CD4-positive, CD25-positive, alpha-beta regulatory T cell (primary cell): Measurements from ENCODE around the gene GUCY1A2. TPM values are rescaled to one million over a fixed set of nuclear protein-coding genes. Genes with fewer than 3 reads are reported as not detected.

Experiments
- ATAC-seq, 2 donors: fragments of 150-1000 bp; cut with Tn5 transposase; one replicate each; pipeline ENCODE4 v1.10.0; 2021; ENCODE audit warnings: low read depth in 2 of 2, moderate number of reproducible peaks in 2 of 2, moderate library complexity in 1 of 2
- DNase-seq, 3 donors: peaks; one replicate each; pipeline versions ENCODE4 v3.0.0 to v3.0.0-alpha.2; 2012 to 2022; ENCODE audit warnings: mixed read lengths in 1 of 3
- H3K27ac ChIP-seq: one replicate; pipeline ENCODE4 v1.7.0; 2013; ENCODE audit warnings: mild to moderate bottlenecking, low read length; ENCODE audit not compliant: insufficient read depth, poor library complexity, severe bottlenecking
- H3K27me3 ChIP-seq: one replicate; pipeline ENCODE4 v1.7.0; 2013; ENCODE audit warnings: low read length; ENCODE audit not compliant: control insufficient read depth, insufficient read depth
- H3K36me3 ChIP-seq: one replicate; pipeline ENCODE4 v1.7.0; 2013; ENCODE audit warnings: mild to moderate bottlenecking, low read length, moderate library complexity; ENCODE audit not compliant: control insufficient read depth, insufficient read depth
- H3K4me1 ChIP-seq: 2 replicates; pipeline ENCODE4 v1.7.0; 2013; ENCODE audit warnings: mild to moderate bottlenecking, low read length; ENCODE audit not compliant: insufficient read depth, control insufficient read depth, poor library complexity, severe bottlenecking
- H3K4me3 ChIP-seq: one replicate; pipeline ENCODE4 v1.7.0; 2013; ENCODE audit warnings: low read depth, mild to moderate bottlenecking, low read length, moderate library complexity
- H3K9me3 ChIP-seq, 2 experiments: 1 replicate in 1 of 2; 2 replicates in 1 of 2; pipeline ENCODE4 v1.7.0; 2013; ENCODE audit warnings: low read length in 2 of 2, mild to moderate bottlenecking in 1 of 2, moderate library complexity in 1 of 2; ENCODE audit not compliant: control insufficient read depth in 2 of 2
- H3K27ac Mint-ChIP-seq, 3 donors: one replicate each; pipeline ENCODE4 v1.8.0; 2020 to 2022; ENCODE audit warnings: mild to moderate bottlenecking in 3 of 3, mixed read lengths in 3 of 3, moderate library complexity in 2 of 3
- H3K27me3 Mint-ChIP-seq: one replicate; pipeline ENCODE4 v1.8.0; 2022; ENCODE audit warnings: mild to moderate bottlenecking, mixed read lengths
- H3K36me3 Mint-ChIP-seq: one replicate; pipeline ENCODE4 v1.8.0; 2020; ENCODE audit warnings: mixed read lengths
- H3K4me1 Mint-ChIP-seq, 4 donors: one replicate each; pipeline ENCODE4 v1.8.0; 2020 to 2022; ENCODE audit warnings: mixed read lengths in 4 of 4, mild to moderate bottlenecking in 1 of 4
- H3K4me3 Mint-ChIP-seq, 4 donors: one replicate each; pipeline ENCODE4 v1.8.0; 2020 to 2022; ENCODE audit warnings: mild to moderate bottlenecking in 4 of 4, mixed read lengths in 4 of 4, moderate library complexity in 3 of 4
- H3K9me3 Mint-ChIP-seq, 7 donors: one replicate each; pipeline ENCODE4 v1.8.0; 2020 to 2022; ENCODE audit warnings: mixed read lengths in 7 of 7, mild to moderate bottlenecking in 3 of 7, moderate library complexity in 2 of 7
- polyA plus RNA-seq, 4 donors: library from polyadenylated mRNA; unstranded; fragments of 300-500 nt; fragmentation: Illumina TruSeq; gene quantifications; one replicate each; pipeline ENCODE4 v1.2.3, GENCODE V29; 2021
- total RNA-seq: library from RNA; stranded (reverse); gene quantifications from one replicate; pipeline ENCODE4 v1.2.3, GENCODE V29; 2022

GUCY1A2 gene
- total and polyA plus RNA-seq, 5 donors from 2014 or later, result not detected

- DNase-seq, result no peak
- H3K4me1 ChIP-seq, result no peaks in the 10 kb centered on the region
- H3K9me3 ChIP-seq, result no peaks in the 10 kb centered on the region
- Mint-ChIP-seq H3K4me1 (no peaks in the 10 kb centered on the region), H3K27ac (no peak overlapping the region), H3K27me3 (no peaks in the 10 kb centered on the region), H3K9me3 (peaks cover 0 to 2% (median 0%) of the 10 kb centered on the region in 7 donors), H3K36me3 (no peaks in the 10 kb centered on the region), H3K4me3 (no peak overlapping the region)
- H3K27me3 ChIP-seq, result no peaks in the 10 kb centered on the region
- no peak for ATAC-seq
- no peaks in the 10 kb centered on the region for H3K36me3 ChIP-seq
- no peak overlapping the region for H3K4me3 ChIP-seq
- H3K27ac ChIP-seq, result no peak overlapping the region
Observed at GRCh38 chr11:106681435-106681834, 336.8 kb downstream of the GUCY1A2 start.

- Histone ChIP-seq H3K9me3 (no peaks in the 10 kb centered on the region), H3K27ac (no peak overlapping the region), H3K27me3 (no peaks in the 10 kb centered on the region), H3K36me3 (no peaks in the 10 kb centered on the region), H3K4me1 (no peaks in the 10 kb centered on the region), H3K4me3 (no peak overlapping the region)
- H3K9me3 Mint-ChIP-seq, result peaks cover 0 to 2% (median 0%) of the 10 kb centered on the region in 7 donors
- DNase-seq (no peak), ATAC-seq (no peak)
- no peaks in the 10 kb centered on the region for H3K27me3 Mint-ChIP-seq
- no peak overlapping the region for H3K4me3 Mint-ChIP-seq
- H3K27ac Mint-ChIP-seq, result no peak overlapping the region
- H3K4me1 Mint-ChIP-seq, result no peaks in the 10 kb centered on the region
- H3K36me3 Mint-ChIP-seq, result no peaks in the 10 kb centered on the region
Observed at GRCh38 chr11:106679581-106679980, 338.7 kb downstream of the GUCY1A2 start.

GRCh38 chr11:106679181-106679580 lies 339.1 kb downstream of the GUCY1A2 start:
- DNase-seq, result no peak
- Histone ChIP-seq H3K9me3 (no peaks in the 10 kb centered on the region), H3K27me3 (no peaks in the 10 kb centered on the region), H3K27ac (no peak overlapping the region), H3K4me1 (no peaks in the 10 kb centered on the region), H3K36me3 (no peaks in the 10 kb centered on the region), H3K4me3 (no peak overlapping the region)
- no peak overlapping the region for H3K4me3 Mint-ChIP-seq
- no peaks in the 10 kb centered on the region for H3K27me3 Mint-ChIP-seq
- no peak overlapping the region for H3K27ac Mint-ChIP-seq
- H3K4me1 Mint-ChIP-seq, result no peaks in the 10 kb centered on the region
- peaks cover 0 to 2% (median 0%) of the 10 kb centered on the region in 7 donors for H3K9me3 Mint-ChIP-seq
- no peaks in the 10 kb centered on the region for H3K36me3 Mint-ChIP-seq
- ATAC-seq, result no peak

GRCh38 chr11:106670069-106670468 lies 348.2 kb downstream of the GUCY1A2 start:
- no peaks in the 10 kb centered on the region for H3K27me3 ChIP-seq
- H3K36me3 ChIP-seq, result no peaks in the 10 kb centered on the region
- no peaks in the 10 kb centered on the region for H3K36me3 Mint-ChIP-seq
- no peak for ATAC-seq
- no peak overlapping the region for H3K27ac ChIP-seq
- no peak overlapping the region for H3K4me3 ChIP-seq
- H3K4me3 Mint-ChIP-seq, result no peak overlapping the region
- H3K9me3 ChIP-seq, result no peaks in the 10 kb centered on the region
- no peaks in the 10 kb centered on the region for H3K27me3 Mint-ChIP-seq
- no peak overlapping the region for H3K27ac Mint-ChIP-seq
- H3K4me1 ChIP-seq, result no peaks in the 10 kb centered on the region
- no peak for DNase-seq
- H3K4me1 Mint-ChIP-seq, result no peaks in the 10 kb centered on the region
- H3K9me3 Mint-ChIP-seq, result peaks cover 0 to 9% (median 3%) of the 10 kb centered on the region in 7 donors

GRCh38 chr11:106668147-106668546 lies 350.1 kb downstream of the GUCY1A2 start:
- H3K9me3 ChIP-seq, result no peaks in the 10 kb centered on the region
- Mint-ChIP-seq H3K27ac (no peak overlapping the region), H3K36me3 (no peaks in the 10 kb centered on the region), H3K4me3 (no peak overlapping the region), H3K9me3 (peaks cover 0 to 12% (median 4%) of the 10 kb centered on the region in 7 donors), H3K27me3 (no peaks in the 10 kb centered on the region), H3K4me1 (no peaks in the 10 kb centered on the region)
- H3K27me3 ChIP-seq, result no peaks in the 10 kb centered on the region
- H3K4me1 ChIP-seq, result no peaks in the 10 kb centered on the region
- H3K4me3 ChIP-seq, result no peak overlapping the region
- DNase-seq (no peak), ATAC-seq (no peak)
- H3K36me3 ChIP-seq, result no peaks in the 10 kb centered on the region
- H3K27ac ChIP-seq, result no peak overlapping the region

GRCh38 chr11:106656646-106657045 lies 361.6 kb downstream of the GUCY1A2 start:
- DNase-seq (no peak), ATAC-seq (no peak)
- Histone ChIP-seq H3K36me3 (no peaks in the 10 kb centered on the region), H3K27ac (no peak overlapping the region), H3K4me1 (no peaks in the 10 kb centered on the region), H3K4me3 (no peak overlapping the region), H3K9me3 (no peaks in the 10 kb centered on the region), H3K27me3 (no peaks in the 10 kb centered on the region)
- Mint-ChIP-seq H3K27ac (no peak overlapping the region), H3K36me3 (no peaks in the 10 kb centered on the region), H3K4me3 (no peak overlapping the region), H3K27me3 (no peaks in the 10 kb centered on the region), H3K4me1 (no peaks in the 10 kb centered on the region), H3K9me3 (peaks cover 0 to 14% (median 2%) of the 10 kb centered on the region in 7 donors)

GRCh38 chr11:106644824-106645223 lies 373.5 kb downstream of the GUCY1A2 start:
- Mint-ChIP-seq H3K4me1 (no peaks in the 10 kb centered on the region), H3K9me3 (peaks cover 0 to 20% (median 2%) of the 10 kb centered on the region in 7 donors), H3K27ac (no peak overlapping the region), H3K36me3 (no peaks in the 10 kb centered on the region), H3K27me3 (no peaks in the 10 kb centered on the region), H3K4me3 (no peak overlapping the region)
- Histone ChIP-seq H3K4me1 (no peaks in the 10 kb centered on the region), H3K9me3 (peaks cover 0 to 4% of the 10 kb centered on the region in 2 experiments), H3K27ac (no peak overlapping the region), H3K4me3 (no peak overlapping the region), H3K27me3 (no peaks in the 10 kb centered on the region), H3K36me3 (no peaks in the 10 kb centered on the region)
- DNase-seq, result no peak
- ATAC-seq, result no peak

GRCh38 chr11:106642331-106642730 lies 375.9 kb downstream of the GUCY1A2 start:
- H3K36me3 Mint-ChIP-seq, result no peaks in the 10 kb centered on the region
- Histone ChIP-seq H3K27ac (no peak overlapping the region), H3K4me1 (no peaks in the 10 kb centered on the region), H3K36me3 (no peaks in the 10 kb centered on the region), H3K27me3 (no peaks in the 10 kb centered on the region), H3K4me3 (no peak overlapping the region), H3K9me3 (peaks cover 0 to 4% of the 10 kb centered on the region in 2 experiments)
- no peaks in the 10 kb centered on the region for H3K27me3 Mint-ChIP-seq
- H3K4me3 Mint-ChIP-seq, result no peak overlapping the region
- H3K4me1 Mint-ChIP-seq, result no peaks in the 10 kb centered on the region
- H3K27ac Mint-ChIP-seq, result no peak overlapping the region
- no peak for DNase-seq
- ATAC-seq, result no peak
- H3K9me3 Mint-ChIP-seq, result peaks cover 0 to 17% (median under 1%) of the 10 kb centered on the region in 7 donors
